HepG2 (cell line): ENCODE data around the gene AUNIP. TPM values are rescaled to one million over a fixed set of nuclear protein-coding genes. Genes with fewer than 3 reads are reported as not detected.

Experiments used
- ATAC-seq: fragments of 200-7000 bp; cut with Tn5 transposase; 3 replicates; pipeline ENCODE4 v1.9.1; 2020; ENCODE audit warnings: mild to moderate bottlenecking, moderate library complexity
- BruUV-seq: library from RNA; stranded (reverse); fragments of 400-500 nt; replicated peaks from 2 replicates; lab custom pipeline; 2021; lab: Mats Ljungman, UMichigan
- CTCF ChIA-PET: fragments of 300-600 bp; formaldehyde crosslinking; extraction: SDS; loops from one replicate; lab custom pipeline; 2021; ENCODE audit warnings: low total read pairs, inconsistent platforms, low intra/inter-chr PET ratio; lab: Yijun Ruan, JAX
- POLR2A ChIA-PET: fragments of 350-600 bp; sonication (Branson Sonifier 250); formaldehyde crosslinking; loops from one replicate; lab custom pipeline; 2020; ENCODE audit warnings: antibody characterized with exemption, inconsistent platforms; lab: Yijun Ruan, JAX
- DNase-seq: peaks from one replicate; pipeline ENCODE4 v3.0.0-alpha.2; 2015; ENCODE audit warnings: low spot score
- FAIRE-seq: peaks from 3 replicates; lab custom pipeline; 2011; peaks lifted over from hg19 to GRCh38; lab: Jason Lieb, UNC
- H2AFZ ChIP-seq: one replicate; pipeline ENCODE4 v1.6.1; 2011; ENCODE audit warnings: low read length, inconsistent platforms
- H3K27ac ChIP-seq: fragments of 300-600 bp; 3 replicates; pipeline ENCODE4 v1.8.0; 2011; ENCODE audit warnings: mixed run types, mild to moderate bottlenecking, mixed read lengths, low read length, inconsistent platforms; ENCODE audit not compliant: insufficient read depth; ENCODE audit errors: extremely low read length
- H3K27me3 ChIP-seq, 2 experiments: fragments of 200-600 bp in 1 of 2; 2 replicates in 1 of 2; 3 replicates in 1 of 2; pipeline versions ENCODE4 v1.6.0 to v1.8.0; 2011; ENCODE audit warnings: low read length in 2 of 2, mild to moderate bottlenecking in 2 of 2, moderate library complexity in 2 of 2, inconsistent platforms in 1 of 2; ENCODE audit not compliant: insufficient read depth in 2 of 2, control insufficient read depth in 1 of 2
- H3K36me3 ChIP-seq, 2 experiments: fragments of 200-600 bp in 1 of 2; replicated peaks in 1 of 2; 2 replicates in 1 of 2; 3 replicates in 1 of 2; pipeline versions ENCODE4 v1.5.1 to v1.8.0; 2011; ENCODE audit warnings: low read length in 2 of 2, inconsistent platforms in 1 of 2; ENCODE audit not compliant: insufficient read depth in 2 of 2, control insufficient read depth in 1 of 2
- H3K4me1 ChIP-seq: 2 replicates; pipeline ENCODE4 v1.5.1; 2012; ENCODE audit warnings: low read length, inconsistent platforms; ENCODE audit not compliant: insufficient read depth
- H3K4me2 ChIP-seq: 2 replicates; pipeline ENCODE4 v1.6.0; 2011; ENCODE audit warnings: low read depth, low read length, inconsistent platforms
- H3K4me3 ChIP-seq, 3 experiments: fragments of 200-600 bp in 1 of 3; sonication (generic), shearing (Covaris generic) in 1 of 3; replicated peaks in 1 of 3; 2 replicates each; pipeline ENCODE4 v1.5.1; 2011 to 2016; ENCODE audit warnings: low read length in 3 of 3, inconsistent platforms in 2 of 3, low read depth in 2 of 3, mild to moderate bottlenecking in 2 of 3, control low read depth in 1 of 3, mixed read lengths in 1 of 3; ENCODE audit not compliant: insufficient read depth in 1 of 3
- H3K79me2 ChIP-seq: one replicate; pipeline ENCODE4 v1.6.1; 2011; ENCODE audit warnings: low read length, inconsistent platforms; ENCODE audit not compliant: insufficient read depth
- H3K9ac ChIP-seq: 2 replicates; pipeline ENCODE4 v1.6.0; 2011; ENCODE audit warnings: mild to moderate bottlenecking, low read depth, low read length, inconsistent platforms; ENCODE audit not compliant: insufficient read depth
- H3K9me3 ChIP-seq: 2 replicates; pipeline ENCODE4 v1.5.1; 2012; ENCODE audit warnings: mild to moderate bottlenecking, low read length
- H4K20me1 ChIP-seq: 2 replicates; pipeline ENCODE4 v1.6.0; 2011; ENCODE audit warnings: inconsistent platforms, mild to moderate bottlenecking, low read length, moderate library complexity; ENCODE audit not compliant: insufficient read depth
- ADNP ChIP-seq: sonication (generic); formaldehyde crosslinking; IDR thresholded peaks from 2 replicates; pipeline ENCODE4 v1.4.0; 2020; ENCODE audit warnings: missing genetic modification reagents
- CBX1 ChIP-seq: IDR thresholded peaks from one replicate; pipeline ENCODE4 v1.6.1; 2016; ENCODE audit warnings: antibody characterized with exemption, low read depth
- CENPT ChIP-seq: sonication (generic); formaldehyde crosslinking; IDR thresholded peaks from 2 replicates; pipeline ENCODE4 v1.8.0; 2022; ENCODE audit warnings: low read depth, mild to moderate bottlenecking, moderate library complexity, missing genetic modification reagents
- CHD2 ChIP-seq: IDR thresholded peaks from 2 replicates; pipeline ENCODE4 v1.6.1; 2011; ENCODE audit warnings: low read depth, low read length, improper control_type of control experiment
- FOXK1 ChIP-seq: sonication (generic); formaldehyde crosslinking; IDR thresholded peaks from 2 replicates; pipeline ENCODE4 v1.4.0; 2020; ENCODE audit warnings: low read depth, missing genetic modification reagents, borderline replicate concordance
- HNRNPK ChIP-seq: fragments of 200-400 bp; formaldehyde crosslinking; IDR thresholded peaks from 2 replicates; pipeline ENCODE4 v1.6.1; 2018; ENCODE audit warnings: low read length, low read depth, moderate library complexity, mild to moderate bottlenecking; ENCODE audit not compliant: poor library complexity, severe bottlenecking
- KLF11 ChIP-seq: IDR thresholded peaks from 2 replicates; pipeline ENCODE4 v1.6.1; 2016; ENCODE audit warnings: missing compliant biosample characterization
- KLF13 ChIP-seq: sonication (generic); formaldehyde crosslinking; IDR thresholded peaks from 2 replicates; pipeline ENCODE4 v1.4.0; 2020; ENCODE audit warnings: mild to moderate bottlenecking, missing genetic modification reagents
- KLF9 ChIP-seq: IDR thresholded peaks from 2 replicates; pipeline ENCODE4 v1.6.1; 2016; ENCODE audit warnings: low read depth
- PREB ChIP-seq: sonication (generic); formaldehyde crosslinking; IDR thresholded peaks from 2 replicates; pipeline ENCODE4 v1.4.0; 2020; ENCODE audit warnings: missing genetic modification reagents
- RXRB ChIP-seq: IDR thresholded peaks from 2 replicates; pipeline ENCODE4 v1.6.1; 2016; ENCODE audit warnings: borderline replicate concordance, missing genetic modification reagents, missing compliant biosample characterization
- SNAI1 ChIP-seq: sonication (generic); formaldehyde crosslinking; IDR thresholded peaks from 2 replicates; pipeline ENCODE4 v1.5.0; 2020; ENCODE audit warnings: mild to moderate bottlenecking, missing genetic modification reagents, borderline replicate concordance
- TFAP4 ChIP-seq: sonication (generic); IDR thresholded peaks from 2 replicates; pipeline ENCODE4 v1.6.1; 2016; ENCODE audit warnings: low read depth, borderline replicate concordance
- ZBTB4 ChIP-seq: sonication (generic); formaldehyde crosslinking; IDR thresholded peaks from 2 replicates; pipeline ENCODE4 v1.4.0; 2020; ENCODE audit warnings: missing genetic modification reagents, mild to moderate bottlenecking, borderline replicate concordance
- ZNF20 ChIP-seq: sonication (generic); formaldehyde crosslinking; IDR thresholded peaks from 2 replicates; pipeline ENCODE4 v1.4.0; 2020; ENCODE audit warnings: mild to moderate bottlenecking, moderate library complexity, missing genetic modification reagents
- ZNF343 ChIP-seq: sonication (generic); formaldehyde crosslinking; IDR thresholded peaks from 2 replicates; pipeline ENCODE4 v1.4.0; 2020; ENCODE audit warnings: mild to moderate bottlenecking, missing genetic modification reagents
- ZNF552 ChIP-seq: sonication (generic); formaldehyde crosslinking; IDR thresholded peaks from 2 replicates; pipeline ENCODE4 v1.9.0; 2022; ENCODE audit warnings: missing genetic modification reagents, mild to moderate bottlenecking, borderline replicate concordance
- WGBS: methylation state at CpG from one replicate; pipeline ENCODE4 v1.1.6; 2017; ENCODE audit warnings: low lambda C conversion rate; 5-methylcytosine and 5-hydroxymethylcytosine counted together
- in situ Hi-C: cut with HindIII; loops from 2 replicates; pipeline ENCODE4 v1.10.0; 2017; ENCODE audit warnings: low pct_unique_long_range_greater_than_20kb; ENCODE audit not compliant: extremely low pct_ligation_motif_present
- intact Hi-C: fragments of 100-400 bp; cut with micrococcal nuclease; formaldehyde crosslinking; loops from one replicate; pipeline ENCODE4 v1.10.0; 2022; ENCODE audit not compliant: unreplicated experiment
- polyA plus RNA-seq, 8 experiments: library from polyadenylated mRNA; depleted of rRNA in 3 of 8; stranded (reverse) in 7 of 8; unstranded in 1 of 8; fragments of >200 nt; fragmentation: Illumina TruSeq in 4 of 8; extraction: Trizol in 4 of 8; gene quantifications; 2 replicates each; pipeline versions ENCODE4 v1.2.1 to v1.2.3, GENCODE V29; 2011 to 2016; ENCODE audit warnings: low read depth in 4 of 8, missing spikeins in 1 of 8, mixed read lengths in 1 of 8; ENCODE audit not compliant: insufficient read depth in 1 of 8
- total RNA-seq, 5 experiments: library from RNA; depleted of rRNA; stranded (reverse); fragments of >200 nt; fragmentation: Illumina TruSeq; extraction: Trizol; gene quantifications; 2 replicates each; pipeline ENCODE4 v1.2.3, GENCODE V29; 2016; ENCODE audit warnings: low read depth in 1 of 5

The AUNIP gene
- total and polyA plus RNA-seq, 2 of the 13 experiments (the other 11 are each of a cell fraction or from before 2014, with no cell fraction given): 3.8 to 12.3 TPM

- BruUV-seq: no TSS peak
- Histone ChIP-seq H3K4me3 (peak within 1 kb of the TSS; percentile 74 to 92 (median 84)), H3K36me3 (peaks cover 6 to 28% of the 10 kb centered on the region in 2 experiments), H2AFZ (no peak within 1 kb of the TSS), H4K20me1 (peaks cover 4% of the 10 kb centered on the region; the same call in 1 of the 2 replicates), H3K4me2 (peak within 1 kb of the TSS; percentile 77), H3K79me2 (peaks cover 33% of the 10 kb centered on the region), H3K27ac (peak within 1 kb of the TSS; percentile 70), H3K9me3 (no peaks in the 10 kb centered on the region), H3K4me1 (peaks cover 52% of the 10 kb centered on the region), H3K9ac (peak within 1 kb of the TSS; percentile 69), H3K27me3 (peaks cover 0 to 3% of the 10 kb centered on the region in 2 experiments; a peak in 2 of 5 replicates)
- DNase-seq (peak; percentile 86), ATAC-seq (peak; percentile 89), FAIRE-seq (no peak)
- CTCF ChIA-PET: interaction anchor here (1.6 kb wide), 1 partner anchor 92 kb away, joined by 5 read pairs; the partner anchor contains the start of gene PAFAH2
- WGBS: no CpG with 5 or more reads among the region's 102 CpGs
- POLR2A ChIA-PET: interaction anchor here (0.7 to 1.3 kb wide), 5 partner anchors 11 to 844 kb away, joined by 3 to 5 read pairs (median 3); no protein-coding TSS in a partner anchor
- intact Hi-C loops (loop anchor here (1.0 kb wide), 2 partner anchors 11 to 92 kb away; partner anchors contain the start of gene PAFAH2), in situ Hi-C loops (no loop called here)
- TF ChIP-seq TFAP4 (no peak), CBX1 (peak; percentile 96), KLF9 (CRISPR knock-in tag) (no peak), PREB (CRISPR knock-in tag) (no peak), CHD2 (0 out of 2 replicates have a peak, but pooled peaks have one; percentile 17), SNAI1 (CRISPR knock-in tag) (0 out of 2 replicates have a peak, but pooled peaks have one; percentile 51), ZBTB4 (CRISPR knock-in tag) (no peak), ZNF552 (CRISPR knock-in tag) (no peak; the same call in 1 of the 2 replicates), CENPT (CRISPR knock-in tag) (no peak), ADNP (CRISPR knock-in tag) (no peak), KLF11 (CRISPR knock-in tag) (no peak), KLF13 (no peak), ZNF20 (CRISPR knock-in tag) (0 out of 2 replicates have a peak, but pooled peaks have one; percentile 77), RXRB (no peak), FOXK1 (peak; percentile 67; the same call in 1 of the 2 replicates), ZNF343 (peak; percentile 29; the same call in 1 of the 2 replicates), HNRNPK (peak; percentile 69)
These were observed 46.7 kb upstream of the AUNIP start, which contains the start of gene STMN1 for GRCh38 chr1:25905680-25906643. Gene STMN1 (minus strand): TSS chr1:25906419. CDS start chr1:25904676, 1,743 bp downstream.
